WTC11 (cell line): ENCODE data around the gene PDE11A. TPM values are rescaled to one million over a fixed set of nuclear protein-coding genes. Genes with fewer than 3 reads are reported as not detected.

Source experiments
- ATAC-seq: fragments of 200-7000 bp; cut with Tn5 transposase; 2 replicates; pipeline ENCODE4 v1.10.0; 2021; ENCODE audit warnings: mild to moderate bottlenecking, moderate library complexity
- CTCF ChIA-PET: fragments of 300-600 bp; sonication (Branson Sonifier 250); formaldehyde crosslinking; loops from one replicate; lab custom pipeline; 2021; ENCODE audit warnings: antibody characterized with exemption; lab: Charles Lee
- POLR2A ChIA-PET: fragments of 350-600 bp; sonication (Branson Sonifier 250); formaldehyde crosslinking; loops from one replicate; lab custom pipeline; 2021; ENCODE audit warnings: antibody characterized with exemption; lab: Charles Lee
- DNase-seq: peaks from one replicate; pipeline ENCODE4 v3.0.0; 2021; ENCODE audit warnings: low spot score
- H3K27ac Mint-ChIP-seq: 2 replicates; pipeline ENCODE4 v1.8.0; 2021; ENCODE audit warnings: mixed read lengths
- H3K27me3 Mint-ChIP-seq: 2 replicates; pipeline ENCODE4 v1.8.0; 2021; ENCODE audit warnings: low read depth, mild to moderate bottlenecking, moderate library complexity, mixed read lengths
- H3K36me3 Mint-ChIP-seq: 2 replicates; pipeline ENCODE4 v1.8.0; 2021; ENCODE audit warnings: mixed read lengths
- H3K4me1 Mint-ChIP-seq: 2 replicates; pipeline ENCODE4 v1.8.0; 2022; ENCODE audit warnings: mixed read lengths
- H3K4me3 Mint-ChIP-seq: 2 replicates; pipeline ENCODE4 v1.8.0; 2021; ENCODE audit warnings: mild to moderate bottlenecking, moderate library complexity, mixed read lengths
- H3K9me3 Mint-ChIP-seq: 2 replicates; pipeline ENCODE4 v1.8.0; 2021; ENCODE audit warnings: mixed read lengths
- CBFB ChIP-seq: sonication (generic); formaldehyde crosslinking; IDR thresholded peaks from 2 replicates; pipeline ENCODE4 v1.8.1; 2022; ENCODE audit warnings: mild to moderate bottlenecking, low read depth, missing genetic modification reagents
- FOXK1 ChIP-seq: sonication (generic); formaldehyde crosslinking; IDR thresholded peaks from 2 replicates; pipeline ENCODE4 v1.8.0; 2022; ENCODE audit warnings: mild to moderate bottlenecking, moderate library complexity, missing genetic modification reagents
- FOXP1 ChIP-seq: sonication (generic); formaldehyde crosslinking; IDR thresholded peaks from 2 replicates; pipeline ENCODE4 v1.8.0; 2022; ENCODE audit warnings: missing genetic modification reagents, mild to moderate bottlenecking, moderate library complexity, borderline replicate concordance
- HMGA2 ChIP-seq: fragments of 250-450 bp; sonication (Bioruptor Pico); IDR thresholded peaks from 2 replicates; pipeline ENCODE4 v1.4.0; 2021; ENCODE audit warnings: mild to moderate bottlenecking, moderate library complexity
- JUN ChIP-seq: sonication (generic); formaldehyde crosslinking; IDR thresholded peaks from 2 replicates; pipeline ENCODE4 v1.8.0; 2023; ENCODE audit warnings: mild to moderate bottlenecking, missing genetic modification reagents
- NFATC4 ChIP-seq: fragments of 250-450 bp; sonication (Bioruptor Pico); IDR thresholded peaks from 2 replicates; pipeline ENCODE4 v1.9.0; 2021; ENCODE audit warnings: mild to moderate bottlenecking
- NFE2L1 ChIP-seq: sonication (generic); formaldehyde crosslinking; IDR thresholded peaks from 2 replicates; pipeline ENCODE4 v1.8.1; 2023; ENCODE audit warnings: missing genetic modification reagents
- NR1H2 ChIP-seq: sonication (generic); formaldehyde crosslinking; IDR thresholded peaks from 2 replicates; pipeline ENCODE4 v1.9.0; 2021; ENCODE audit warnings: mild to moderate bottlenecking, moderate library complexity, missing genetic modification reagents
- NR2C2 ChIP-seq: sonication (generic); formaldehyde crosslinking; IDR thresholded peaks from 2 replicates; pipeline ENCODE4 v1.8.0; 2022; ENCODE audit warnings: mild to moderate bottlenecking, missing genetic modification reagents
- NR3C1 ChIP-seq: sonication (generic); formaldehyde crosslinking; conservative IDR thresholded peaks from 2 replicates; pipeline ENCODE4 v1.8.1; 2023; ENCODE audit warnings: low read depth, mild to moderate bottlenecking, missing genetic modification reagents
- OVOL2 ChIP-seq: fragments of 250-450 bp; sonication (Bioruptor Pico); IDR thresholded peaks from 2 replicates; pipeline ENCODE4 v1.9.0; 2021; ENCODE audit warnings: mild to moderate bottlenecking, borderline replicate concordance
- RELA ChIP-seq: sonication (generic); formaldehyde crosslinking; IDR thresholded peaks from 2 replicates; pipeline ENCODE4 v1.8.1; 2022; ENCODE audit warnings: missing genetic modification reagents, mild to moderate bottlenecking, borderline replicate concordance
- ZNF138 ChIP-seq: sonication (generic); formaldehyde crosslinking; conservative IDR thresholded peaks from 2 replicates; pipeline ENCODE4 v1.8.1; 2022; ENCODE audit warnings: mild to moderate bottlenecking, moderate library complexity, missing genetic modification reagents
- ZNF423 ChIP-seq: fragments of 250-450 bp; sonication (Bioruptor Pico); IDR thresholded peaks from 2 replicates; pipeline ENCODE4 v2.1.2; 2022; ENCODE audit warnings: mild to moderate bottlenecking, moderate library complexity
- total RNA-seq: library from RNA; stranded (reverse); gene quantifications from 3 replicates; pipeline ENCODE4 v1.2.3, GENCODE V29; 2021
- TF ChIP-seq, protein P1 (sequence below): sonication (generic); formaldehyde crosslinking; conservative IDR thresholded peaks from 2 replicates; pipeline ENCODE4 v1.8.1; 2022; ENCODE audit warnings: mild to moderate bottlenecking, missing genetic modification reagents
- TF ChIP-seq, protein P2 (sequence below): sonication (generic); formaldehyde crosslinking; conservative IDR thresholded peaks from 2 replicates; pipeline ENCODE4 v1.8.1; 2023; ENCODE audit warnings: mild to moderate bottlenecking, low read depth, missing genetic modification reagents, moderate library complexity
- TF ChIP-seq, protein P3 (sequence below): fragments of 250-450 bp; sonication (Bioruptor Pico); IDR thresholded peaks from 2 replicates; pipeline ENCODE4 v1.8.0; 2021; ENCODE audit warnings: mild to moderate bottlenecking
- TF ChIP-seq, protein P4 (sequence below): fragments of 250-450 bp; sonication (Bioruptor Pico); IDR thresholded peaks from 2 replicates; pipeline ENCODE4 v2.1.2; 2022; ENCODE audit warnings: mild to moderate bottlenecking, moderate library complexity
- TF ChIP-seq, protein P5 (sequence below): sonication (generic); formaldehyde crosslinking; IDR thresholded peaks from 2 replicates; pipeline ENCODE4 v1.8.0; 2022; ENCODE audit warnings: mild to moderate bottlenecking, missing genetic modification reagents
- TF ChIP-seq, protein P6 (sequence below): fragments of 250-450 bp; sonication (Bioruptor Pico); IDR thresholded peaks from 2 replicates; pipeline ENCODE4 v1.9.0; 2021; ENCODE audit warnings: moderate library complexity, mild to moderate bottlenecking, inconsistent platforms, borderline replicate concordance
- TF ChIP-seq, protein P7 (sequence below): sonication (generic); formaldehyde crosslinking; IDR thresholded peaks from 2 replicates; pipeline ENCODE4 v1.8.1; 2022; ENCODE audit warnings: mild to moderate bottlenecking, missing genetic modification reagents, moderate library complexity, borderline replicate concordance
- TF ChIP-seq, protein P8 (sequence below): fragments of 250-450 bp; sonication (Bioruptor Pico); IDR thresholded peaks from 2 replicates; pipeline ENCODE4 v1.9.0; 2021; ENCODE audit warnings: mild to moderate bottlenecking

The PDE11A gene
- total RNA-seq, 1 experiment from 2014 or later = 0.13 TPM

DNA sequence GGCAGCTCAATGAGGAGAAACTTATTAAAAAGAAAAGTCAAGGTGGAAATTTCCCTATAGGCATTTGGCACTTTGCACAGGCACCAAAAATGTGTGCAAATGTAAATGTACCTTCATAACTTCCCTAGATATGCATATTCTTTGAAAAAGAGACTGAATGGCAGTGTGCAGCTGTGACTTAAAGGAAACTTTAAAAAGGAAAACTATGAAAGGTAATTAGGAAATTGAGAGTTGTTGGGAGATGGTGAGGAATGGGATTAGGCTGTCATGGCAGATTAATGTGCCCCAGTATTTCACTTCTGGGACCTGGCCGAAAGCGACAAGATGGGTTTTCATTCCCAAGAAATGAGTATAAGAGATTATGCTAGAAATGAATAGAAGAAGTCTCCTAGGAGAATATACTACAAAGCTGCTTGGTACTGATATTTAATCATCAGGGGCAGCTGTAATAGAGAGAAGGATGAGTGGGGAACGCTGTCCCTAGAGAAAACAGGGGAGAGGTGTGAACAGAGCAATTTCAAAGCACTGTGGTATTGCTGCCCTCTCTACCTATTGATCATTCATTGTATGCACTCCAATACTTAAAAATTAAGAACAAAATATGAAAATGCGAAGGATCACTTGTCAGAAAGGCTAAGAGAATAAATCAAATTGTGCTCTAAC lies 366.9 kb downstream of the PDE11A start:
- TF ChIP-seq JUN (CRISPR knock-in tag) (no peak), FOXK1 (no peak), CBFB (CRISPR knock-in tag) (no peak)
- TF ChIP-seq, protein P1, sequence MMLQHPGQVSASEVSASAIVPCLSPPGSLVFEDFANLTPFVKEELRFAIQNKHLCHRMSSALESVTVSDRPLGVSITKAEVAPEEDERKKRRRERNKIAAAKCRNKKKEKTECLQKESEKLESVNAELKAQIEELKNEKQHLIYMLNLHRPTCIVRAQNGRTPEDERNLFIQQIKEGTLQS (CRISPR knock-in tag) = no peak
- TF ChIP-seq, protein P2, sequence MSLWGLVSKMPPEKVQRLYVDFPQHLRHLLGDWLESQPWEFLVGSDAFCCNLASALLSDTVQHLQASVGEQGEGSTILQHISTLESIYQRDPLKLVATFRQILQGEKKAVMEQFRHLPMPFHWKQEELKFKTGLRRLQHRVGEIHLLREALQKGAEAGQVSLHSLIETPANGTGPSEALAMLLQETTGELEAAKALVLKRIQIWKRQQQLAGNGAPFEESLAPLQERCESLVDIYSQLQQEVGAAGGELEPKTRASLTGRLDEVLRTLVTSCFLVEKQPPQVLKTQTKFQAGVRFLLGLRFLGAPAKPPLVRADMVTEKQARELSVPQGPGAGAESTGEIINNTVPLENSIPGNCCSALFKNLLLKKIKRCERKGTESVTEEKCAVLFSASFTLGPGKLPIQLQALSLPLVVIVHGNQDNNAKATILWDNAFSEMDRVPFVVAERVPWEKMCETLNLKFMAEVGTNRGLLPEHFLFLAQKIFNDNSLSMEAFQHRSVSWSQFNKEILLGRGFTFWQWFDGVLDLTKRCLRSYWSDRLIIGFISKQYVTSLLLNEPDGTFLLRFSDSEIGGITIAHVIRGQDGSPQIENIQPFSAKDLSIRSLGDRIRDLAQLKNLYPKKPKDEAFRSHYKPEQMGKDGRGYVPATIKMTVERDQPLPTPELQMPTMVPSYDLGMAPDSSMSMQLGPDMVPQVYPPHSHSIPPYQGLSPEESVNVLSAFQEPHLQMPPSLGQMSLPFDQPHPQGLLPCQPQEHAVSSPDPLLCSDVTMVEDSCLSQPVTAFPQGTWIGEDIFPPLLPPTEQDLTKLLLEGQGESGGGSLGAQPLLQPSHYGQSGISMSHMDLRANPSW (CRISPR knock-in tag) = no peak
- TF ChIP-seq, protein P3, sequence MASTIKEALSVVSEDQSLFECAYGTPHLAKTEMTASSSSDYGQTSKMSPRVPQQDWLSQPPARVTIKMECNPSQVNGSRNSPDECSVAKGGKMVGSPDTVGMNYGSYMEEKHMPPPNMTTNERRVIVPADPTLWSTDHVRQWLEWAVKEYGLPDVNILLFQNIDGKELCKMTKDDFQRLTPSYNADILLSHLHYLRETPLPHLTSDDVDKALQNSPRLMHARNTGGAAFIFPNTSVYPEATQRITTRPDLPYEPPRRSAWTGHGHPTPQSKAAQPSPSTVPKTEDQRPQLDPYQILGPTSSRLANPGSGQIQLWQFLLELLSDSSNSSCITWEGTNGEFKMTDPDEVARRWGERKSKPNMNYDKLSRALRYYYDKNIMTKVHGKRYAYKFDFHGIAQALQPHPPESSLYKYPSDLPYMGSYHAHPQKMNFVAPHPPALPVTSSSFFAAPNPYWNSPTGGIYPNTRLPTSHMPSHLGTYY (CRISPR knock-in tag) = no peak
- TF ChIP-seq, protein P4, sequence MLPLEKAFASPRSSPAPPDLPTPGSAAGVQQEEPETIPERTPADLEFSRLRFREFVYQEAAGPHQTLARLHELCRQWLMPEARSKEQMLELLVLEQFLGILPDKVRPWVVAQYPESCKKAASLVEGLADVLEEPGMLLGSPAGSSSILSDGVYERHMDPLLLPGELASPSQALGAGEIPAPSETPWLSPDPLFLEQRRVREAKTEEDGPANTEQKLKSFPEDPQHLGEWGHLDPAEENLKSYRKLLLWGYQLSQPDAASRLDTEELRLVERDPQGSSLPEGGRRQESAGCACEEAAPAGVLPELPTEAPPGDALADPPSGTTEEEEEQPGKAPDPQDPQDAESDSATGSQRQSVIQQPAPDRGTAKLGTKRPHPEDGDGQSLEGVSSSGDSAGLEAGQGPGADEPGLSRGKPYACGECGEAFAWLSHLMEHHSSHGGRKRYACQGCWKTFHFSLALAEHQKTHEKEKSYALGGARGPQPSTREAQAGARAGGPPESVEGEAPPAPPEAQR = no peak
- CTCF ChIA-PET = no interaction called here
- no peak overlapping the region for H3K4me3 Mint-ChIP-seq

DNA sequence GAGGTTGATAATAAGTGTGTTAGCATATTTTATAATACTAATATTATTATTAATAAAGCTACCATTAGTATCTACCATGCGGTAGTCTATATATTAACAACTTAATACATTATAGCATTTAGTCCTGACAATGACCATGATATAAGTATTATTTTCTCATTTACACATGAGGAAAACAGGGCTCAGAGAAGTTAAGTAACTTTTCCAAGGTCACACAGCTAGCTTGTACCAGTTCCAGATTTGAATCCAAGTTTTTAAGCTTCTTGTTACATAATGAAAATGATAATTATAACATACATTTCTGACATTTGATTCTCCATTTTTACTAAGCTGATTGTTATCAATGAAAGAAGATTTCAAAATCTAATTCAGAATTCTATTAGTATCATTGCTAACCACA lies 369.4 kb downstream of the PDE11A start:
- peaks cover 9% of the 10 kb centered on the region; the same call in 1 of the 2 replicates for H3K27me3 Mint-ChIP-seq
- H3K4me1 Mint-ChIP-seq = no peaks in the 10 kb centered on the region
- ATAC-seq (no peak), DNase-seq (no peak)
- no peak overlapping the region for H3K27ac Mint-ChIP-seq
- ChIA-PET CTCF (no interaction called here), POLR2A (no interaction called here)
- no peak overlapping the region for H3K4me3 Mint-ChIP-seq
- H3K9me3 Mint-ChIP-seq = no peaks in the 10 kb centered on the region
- no peaks in the 10 kb centered on the region for H3K36me3 Mint-ChIP-seq
- no peak for TF ChIP-seq RELA (CRISPR knock-in tag)
- TF ChIP-seq, all 79 proteins: peak for 0

More for the DNA sequence above, 366.9 kb downstream of the PDE11A start:
- POLR2A ChIA-PET = no interaction called here
- Mint-ChIP-seq H3K27me3 (peaks cover 9% of the 10 kb centered on the region; the same call in 1 of the 2 replicates), H3K9me3 (no peaks in the 10 kb centered on the region), H3K4me1 (no peaks in the 10 kb centered on the region), H3K27ac (no peak overlapping the region), H3K36me3 (no peaks in the 10 kb centered on the region)
- ATAC-seq (no peak), DNase-seq (no peak)

DNA sequence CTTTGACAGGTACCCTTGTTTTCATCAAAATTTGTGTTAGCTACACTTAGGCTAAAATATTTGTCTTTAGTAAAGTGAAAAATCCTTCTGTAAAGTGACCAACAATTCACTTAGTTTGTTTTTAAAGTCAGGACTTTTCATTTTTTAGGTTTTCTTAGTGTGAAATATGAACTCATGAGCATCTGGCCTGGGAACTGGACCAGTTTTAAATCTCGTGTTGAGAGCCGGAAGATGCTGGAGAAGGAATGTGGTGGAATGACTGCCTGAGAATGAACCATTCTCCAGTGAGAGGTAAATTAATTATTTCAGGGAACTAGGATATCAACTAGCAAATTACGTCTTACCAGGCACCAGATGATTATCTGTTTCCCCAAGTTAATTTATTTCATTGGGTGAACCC lies 374.3 kb downstream of the PDE11A start:
- H3K27me3 Mint-ChIP-seq = peaks cover 28% of the 10 kb centered on the region
- H3K4me1 Mint-ChIP-seq = no peaks in the 10 kb centered on the region
- ATAC-seq = no peak
- H3K9me3 Mint-ChIP-seq = no peaks in the 10 kb centered on the region
- H3K36me3 Mint-ChIP-seq = no peaks in the 10 kb centered on the region
- TF ChIP-seq NR3C1 (CRISPR knock-in tag) = no peak
- TF ChIP-seq, protein P5, sequence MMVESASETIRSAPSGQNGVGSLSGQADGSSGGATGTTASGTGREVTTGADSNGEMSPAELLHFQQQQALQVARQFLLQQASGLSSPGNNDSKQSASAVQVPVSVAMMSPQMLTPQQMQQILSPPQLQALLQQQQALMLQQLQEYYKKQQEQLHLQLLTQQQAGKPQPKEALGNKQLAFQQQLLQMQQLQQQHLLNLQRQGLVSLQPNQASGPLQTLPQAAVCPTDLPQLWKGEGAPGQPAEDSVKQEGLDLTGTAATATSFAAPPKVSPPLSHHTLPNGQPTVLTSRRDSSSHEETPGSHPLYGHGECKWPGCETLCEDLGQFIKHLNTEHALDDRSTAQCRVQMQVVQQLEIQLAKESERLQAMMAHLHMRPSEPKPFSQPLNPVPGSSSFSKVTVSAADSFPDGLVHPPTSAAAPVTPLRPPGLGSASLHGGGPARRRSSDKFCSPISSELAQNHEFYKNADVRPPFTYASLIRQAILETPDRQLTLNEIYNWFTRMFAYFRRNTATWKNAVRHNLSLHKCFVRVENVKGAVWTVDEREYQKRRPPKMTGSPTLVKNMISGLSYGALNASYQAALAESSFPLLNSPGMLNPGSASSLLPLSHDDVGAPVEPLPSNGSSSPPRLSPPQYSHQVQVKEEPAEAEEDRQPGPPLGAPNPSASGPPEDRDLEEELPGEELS = no peak
- TF ChIP-seq ZNF423 = no peak
- TF ChIP-seq, protein P6, sequence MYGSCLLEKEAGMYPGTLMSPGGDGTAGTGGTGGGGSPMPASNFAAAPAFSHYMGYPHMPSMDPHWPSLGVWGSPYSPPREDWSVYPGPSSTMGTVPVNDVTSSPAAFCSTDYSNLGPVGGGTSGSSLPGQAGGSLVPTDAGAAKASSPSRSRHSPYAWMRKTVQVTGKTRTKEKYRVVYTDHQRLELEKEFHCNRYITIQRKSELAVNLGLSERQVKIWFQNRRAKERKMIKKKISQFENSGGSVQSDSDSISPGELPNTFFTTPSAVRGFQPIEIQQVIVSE (CRISPR knock-in tag) = no peak
- no peak for TF ChIP-seq NR2C2 (CRISPR knock-in tag)
- TF ChIP-seq HMGA2 (CRISPR knock-in tag) = no peak
- no peak for TF ChIP-seq ZNF138 (CRISPR knock-in tag)
- TF ChIP-seq, protein P7, sequence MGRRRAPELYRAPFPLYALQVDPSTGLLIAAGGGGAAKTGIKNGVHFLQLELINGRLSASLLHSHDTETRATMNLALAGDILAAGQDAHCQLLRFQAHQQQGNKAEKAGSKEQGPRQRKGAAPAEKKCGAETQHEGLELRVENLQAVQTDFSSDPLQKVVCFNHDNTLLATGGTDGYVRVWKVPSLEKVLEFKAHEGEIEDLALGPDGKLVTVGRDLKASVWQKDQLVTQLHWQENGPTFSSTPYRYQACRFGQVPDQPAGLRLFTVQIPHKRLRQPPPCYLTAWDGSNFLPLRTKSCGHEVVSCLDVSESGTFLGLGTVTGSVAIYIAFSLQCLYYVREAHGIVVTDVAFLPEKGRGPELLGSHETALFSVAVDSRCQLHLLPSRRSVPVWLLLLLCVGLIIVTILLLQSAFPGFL (CRISPR knock-in tag) = no peak
- no peak for TF ChIP-seq FOXP1 (CRISPR knock-in tag)
- TF ChIP-seq NFATC4 (CRISPR knock-in tag) = no peak
- no peak for TF ChIP-seq NR1H2 (CRISPR knock-in tag)
- no peak for TF ChIP-seq OVOL2 (CRISPR knock-in tag)
- TF ChIP-seq, protein P8, sequence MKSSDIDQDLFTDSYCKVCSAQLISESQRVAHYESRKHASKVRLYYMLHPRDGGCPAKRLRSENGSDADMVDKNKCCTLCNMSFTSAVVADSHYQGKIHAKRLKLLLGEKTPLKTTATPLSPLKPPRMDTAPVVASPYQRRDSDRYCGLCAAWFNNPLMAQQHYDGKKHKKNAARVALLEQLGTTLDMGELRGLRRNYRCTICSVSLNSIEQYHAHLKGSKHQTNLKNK (CRISPR knock-in tag) = no peak
- TF ChIP-seq NFE2L1 (CRISPR knock-in tag) = no peak
- POLR2A ChIA-PET = no interaction called here
- no peak overlapping the region for H3K27ac Mint-ChIP-seq
- DNase-seq = no peak
- H3K4me3 Mint-ChIP-seq = no peak overlapping the region
- CTCF ChIA-PET = interaction anchor here (1.4 kb wide), 1 partner anchor 65 kb away, joined by 4 read pairs; no protein-coding TSS in a partner anchor
